HG02973 (cell line): ENCODE results near the gene FAM177A1.

Experiments
- ATAC-seq: cut with Tn5 transposase; IDR thresholded peaks from one replicate; pipeline ENCODE4 v1.9.1; 2021; ENCODE audit warnings: moderate library complexity; ENCODE audit not compliant: unreplicated experiment

Gene FAM177A1

GRCh38 chr14:35122696-35123387 is 76.8 kb downstream of the FAM177A1 start:
- no peak for ATAC-seq

- no peak for ATAC-seq
Observed at GRCh38 chr14:35123388-35123703, 77.3 kb downstream of the FAM177A1 start.

- ATAC-seq = no peak
Observed at GRCh38 chr14:35124127-35124526, 78.1 kb downstream of the FAM177A1 start.
